Suprapubic skin (tissue), 4 donors: Measurements from ENCODE around the gene MGAT3. TPM values are rescaled to one million over a fixed set of nuclear protein-coding genes. Genes with fewer than 3 reads are reported as not detected.

Source experiments
- DNase-seq, 2 donors: peaks; one replicate each; pipeline ENCODE4 v3.0.0-alpha.2; 2019; ENCODE audit warnings: low spot score in 2 of 2
- H3K27ac ChIP-seq: fragments of 200-600 bp; sonication (generic); one replicate; pipeline ENCODE4 v1.5.1; 2019
- H3K27me3 ChIP-seq: fragments of 200-600 bp; sonication (generic); one replicate; pipeline ENCODE4 v1.5.1; 2019
- H3K36me3 ChIP-seq: fragments of 200-600 bp; sonication (generic); one replicate; pipeline ENCODE4 v1.5.1; 2019
- H3K4me1 ChIP-seq: fragments of 200-600 bp; sonication (generic); one replicate; pipeline ENCODE4 v1.5.1; 2019
- H3K4me3 ChIP-seq: fragments of 200-600 bp; sonication (generic); one replicate; pipeline ENCODE4 v1.5.1; 2019; ENCODE audit warnings: mild to moderate bottlenecking
- H3K9me3 ChIP-seq: fragments of 200-600 bp; sonication (generic); one replicate; pipeline ENCODE4 v1.5.1; 2019
- CTCF ChIP-seq, 2 donors: fragments of 200-600 bp in 1 of 2; fragments of 450-650 bp in 1 of 2; sonication (generic) in 1 of 2; IDR thresholded peaks; one replicate each; pipeline ENCODE4 v1.5.1; 2016 to 2019; ENCODE audit warnings: antibody characterized with exemption in 2 of 2, mild to moderate bottlenecking in 1 of 2, moderate library complexity in 1 of 2
- EP300 ChIP-seq: sonication (generic); formaldehyde crosslinking; IDR thresholded peaks from one replicate; pipeline ENCODE4 v1.6.1; 2017; ENCODE audit warnings: antibody characterized with exemption
- POLR2A ChIP-seq, 2 donors: fragments of 450-650 bp; IDR thresholded peaks; one replicate each; pipeline ENCODE4 v1.6.1; 2017; ENCODE audit warnings: antibody characterized with exemption in 2 of 2, mild to moderate bottlenecking in 2 of 2, moderate library complexity in 2 of 2
- POLR2AphosphoS5 ChIP-seq, 3 donors: sonication (generic); formaldehyde crosslinking; IDR thresholded peaks; one replicate each; pipeline ENCODE4 v1.6.1; 2017; ENCODE audit warnings: antibody characterized with exemption in 3 of 3
- WGBS: methylation state at CpG from one replicate; pipeline ENCODE4 v1.1.5; 2018; 5-methylcytosine and 5-hydroxymethylcytosine counted together
- total RNA-seq, 4 donors: library from RNA; depleted of rRNA; stranded (reverse); fragments of >200 nt; gene quantifications; one replicate each; pipeline ENCODE4 v1.1.0, GENCODE V29; 2016

The MGAT3 gene
- total RNA-seq, 4 donors from 2014 or later, result 2.2 to 3.7 (median 3.0) TPM

- no peaks in the 10 kb centered on the region for H3K4me1 ChIP-seq
- H3K9me3 ChIP-seq, result no peaks in the 10 kb centered on the region
- TF ChIP-seq POLR2A (IDR thresholded peaks at IDR 0.05) (no peak), CTCF (IDR thresholded peaks at IDR 0.05) (no peak), EP300 (no peak), POLR2AphosphoS5 (IDR thresholded peaks at IDR 0.05) (no peak)
- no CpG with 5 or more reads among the region's 1 CpG for WGBS
- no peak overlapping the region for H3K4me3 ChIP-seq
- no peaks in the 10 kb centered on the region for H3K27me3 ChIP-seq
- no peak overlapping the region for H3K27ac ChIP-seq
- DNase-seq, result no peak
- H3K36me3 ChIP-seq, result no peaks in the 10 kb centered on the region
These were observed 23.7 kb downstream of the MGAT3 start for GRCh38 chr22:39480557-39480956.

GRCh38 chr22:39481054-39481453 lies 24.2 kb downstream of the MGAT3 start:
- no peak for DNase-seq
- Histone ChIP-seq H3K9me3 (no peaks in the 10 kb centered on the region), H3K4me1 (no peaks in the 10 kb centered on the region), H3K27ac (no peak overlapping the region), H3K36me3 (no peaks in the 10 kb centered on the region), H3K27me3 (no peaks in the 10 kb centered on the region), H3K4me3 (no peak overlapping the region)
- no peak for TF ChIP-seq POLR2AphosphoS5 (IDR thresholded peaks at IDR 0.05)
- no peak for TF ChIP-seq CTCF (IDR thresholded peaks at IDR 0.05)
- no peak for TF ChIP-seq EP300
- TF ChIP-seq POLR2A (IDR thresholded peaks at IDR 0.05), result no peak
- 88% methylated on average over 16 of the region's 16 CpGs for WGBS

GRCh38 chr22:39481595-39481994 lies 24.8 kb downstream of the MGAT3 start:
- Histone ChIP-seq H3K36me3 (no peaks in the 10 kb centered on the region), H3K4me1 (no peaks in the 10 kb centered on the region), H3K9me3 (no peaks in the 10 kb centered on the region), H3K27ac (no peak overlapping the region), H3K27me3 (no peaks in the 10 kb centered on the region), H3K4me3 (no peak overlapping the region)
- DNase-seq, result no peak
- no peak for TF ChIP-seq CTCF (IDR thresholded peaks at IDR 0.05)
- TF ChIP-seq POLR2AphosphoS5 (IDR thresholded peaks at IDR 0.05), result no peak
- WGBS, result 93% methylated on average over 5 of the region's 5 CpGs

- Histone ChIP-seq H3K4me3 (no peak overlapping the region), H3K9me3 (no peaks in the 10 kb centered on the region), H3K27ac (no peak overlapping the region), H3K36me3 (no peaks in the 10 kb centered on the region), H3K4me1 (no peaks in the 10 kb centered on the region), H3K27me3 (no peaks in the 10 kb centered on the region)
- DNase-seq, result no peak
- 74% methylated on average over 3 of the region's 3 CpGs for WGBS
- TF ChIP-seq CTCF (IDR thresholded peaks at IDR 0.05) (no peak), POLR2AphosphoS5 (IDR thresholded peaks at IDR 0.05) (no peak), POLR2A (IDR thresholded peaks at IDR 0.05) (no peak), EP300 (no peak)
These were observed 26.0 kb downstream of the MGAT3 start for GRCh38 chr22:39482768-39483167.

GRCh38 chr22:39486951-39487825 lies 30.4 kb downstream of the MGAT3 start:
- no peaks in the 10 kb centered on the region for H3K9me3 ChIP-seq
- H3K36me3 ChIP-seq, result no peaks in the 10 kb centered on the region
- no peak for DNase-seq
- H3K4me3 ChIP-seq, result no peak overlapping the region
- H3K4me1 ChIP-seq, result peaks cover 7% of the 10 kb centered on the region
- H3K27ac ChIP-seq, result no peak overlapping the region
- 66% methylated on average over 19 of the region's 45 CpGs for WGBS
- no peak for TF ChIP-seq CTCF (IDR thresholded peaks at IDR 0.05)
- no peak for TF ChIP-seq POLR2AphosphoS5 (IDR thresholded peaks at IDR 0.05)
- no peak for TF ChIP-seq EP300
- TF ChIP-seq POLR2A (IDR thresholded peaks at IDR 0.05), result no peak
- no peaks in the 10 kb centered on the region for H3K27me3 ChIP-seq
